Immature natural killer cell (primary cell): ENCODE measurements around the gene DDR1. TPM values are rescaled to one million over a fixed set of nuclear protein-coding genes. Genes with fewer than 3 reads are reported as not detected.

Source experiments
- polyA plus RNA-seq, 3 donors: library from polyadenylated mRNA; unstranded; fragments of 300-500 nt; fragmentation: Illumina TruSeq; gene quantifications; one replicate each; pipeline ENCODE4 v1.2.3, GENCODE V29; 2021

Gene DDR1
- polyA plus RNA-seq, 3 donors from 2014 or later: 0.41 to 1.1 TPM; not detected in 1

Other genes with a start within 250 kb of the DDR1 start
- 10 to 100 TPM in 1 of 3 donors, 1 to 10 TPM in 2; 4.3 to 16.5 (median 9.8) TPM for gene C6orf136, start 237.4 kb upstream of the DDR1 start, polyA plus RNA-seq
- gene DHX16, start 211.5 kb upstream of the DDR1 start, polyA plus RNA-seq: 10 to 100 TPM; 13.6 to 33.9 (median 14.4) TPM
- 100 to 1,000 TPM; 178 to 308 (median 245) TPM for gene PPP1R18, start 197.9 kb upstream of the DDR1 start, polyA plus RNA-seq
- 10 to 100 TPM in 1 of 3 donors, 1 to 10 TPM in 2; 6.7 to 20.1 (median 8.4) TPM for gene NRM, start 193.5 kb upstream of the DDR1 start, polyA plus RNA-seq
- 10 to 100 TPM in 1 of 3 donors, 1 to 10 TPM in 1, not detected in 1; 3.0 to 16.5 TPM for gene MDC1, start 167.2 kb upstream of the DDR1 start, polyA plus RNA-seq
- gene TUBB, start 164.2 kb upstream of the DDR1 start, polyA plus RNA-seq: 100 to 1,000 TPM in 1 of 3 donors, 10 to 100 TPM in 2; 80.8 to 215 (median 84.0) TPM
- 100 to 1,000 TPM; 148 to 214 (median 174) TPM for gene FLOT1, start 141.8 kb upstream of the DDR1 start, polyA plus RNA-seq
- gene IER3, start 140.0 kb upstream of the DDR1 start, polyA plus RNA-seq: 1 to 10 TPM; 1.0 to 2.7 (median 1.6) TPM
- gene GTF2H4, start 23.7 kb downstream of the DDR1 start, polyA plus RNA-seq: 10 to 100 TPM in 1 of 3 donors, 1 to 10 TPM in 1, not detected in 1; 6.3 to 10.2 TPM
- 10 to 100 TPM; 12.0 to 17.5 (median 12.6) TPM for gene VARS2, start 29.7 kb downstream of the DDR1 start, polyA plus RNA-seq
- not detected for gene SFTA2, start 47.7 kb downstream of the DDR1 start, polyA plus RNA-seq
- not detected for gene MUCL3, start 56.5 kb downstream of the DDR1 start, polyA plus RNA-seq
- gene MUC21, start 99.2 kb downstream of the DDR1 start, polyA plus RNA-seq: not detected
- gene MUC22, start 126.0 kb downstream of the DDR1 start, polyA plus RNA-seq: not detected
- gene C6orf15, start 228.1 kb downstream of the DDR1 start, polyA plus RNA-seq: not detected
- not detected for gene PSORS1C1, start 230.3 kb downstream of the DDR1 start, polyA plus RNA-seq
- gene CDSN, start 235.9 kb downstream of the DDR1 start, polyA plus RNA-seq: not detected